Neural crest cell (in vitro differentiated cells): Measurements from ENCODE around the gene RFX8. TPM values are rescaled to one million over a fixed set of nuclear protein-coding genes. Genes with fewer than 3 reads are reported as not detected.

Experiments
- DNase-seq: peaks from one replicate; pipeline ENCODE4 v3.0.0; 2021; ENCODE audit warnings: low read depth, mixed read lengths, low spot score
- H3K27ac Mint-ChIP-seq: one replicate; pipeline ENCODE4 v1.8.0; 2021; ENCODE audit warnings: mild to moderate bottlenecking, mixed read lengths; ENCODE audit not compliant: unreplicated experiment
- H3K27me3 Mint-ChIP-seq: 2 replicates; pipeline ENCODE4 v1.8.0; 2021; ENCODE audit warnings: low read depth, mild to moderate bottlenecking, mixed read lengths
- H3K36me3 Mint-ChIP-seq: 2 replicates; pipeline ENCODE4 v1.8.0; 2021; ENCODE audit warnings: low read depth, mild to moderate bottlenecking, mixed read lengths
- H3K4me1 Mint-ChIP-seq: 2 replicates; pipeline ENCODE4 v1.8.0; 2021; ENCODE audit warnings: mixed read lengths
- H3K4me3 Mint-ChIP-seq: one replicate; pipeline ENCODE4 v1.8.0; 2021; ENCODE audit warnings: mild to moderate bottlenecking, mixed read lengths
- H3K9me3 Mint-ChIP-seq: 2 replicates; pipeline ENCODE4 v1.8.0; 2021; ENCODE audit warnings: mixed read lengths
- total RNA-seq: library from RNA; stranded (reverse); gene quantifications from 2 replicates; pipeline ENCODE4 v1.2.1, GENCODE V29; 2021
- TF ChIP-seq, protein P1 (sequence below): fragments of 200-600 bp; sonication (generic); conservative IDR thresholded peaks from 2 replicates; pipeline ENCODE4 v1.5.0; 2021; ENCODE audit warnings: antibody characterized with exemption, mild to moderate bottlenecking

Gene RFX8
- total RNA-seq, 1 donor from 2014 or later: 0.44 TPM

DNA sequence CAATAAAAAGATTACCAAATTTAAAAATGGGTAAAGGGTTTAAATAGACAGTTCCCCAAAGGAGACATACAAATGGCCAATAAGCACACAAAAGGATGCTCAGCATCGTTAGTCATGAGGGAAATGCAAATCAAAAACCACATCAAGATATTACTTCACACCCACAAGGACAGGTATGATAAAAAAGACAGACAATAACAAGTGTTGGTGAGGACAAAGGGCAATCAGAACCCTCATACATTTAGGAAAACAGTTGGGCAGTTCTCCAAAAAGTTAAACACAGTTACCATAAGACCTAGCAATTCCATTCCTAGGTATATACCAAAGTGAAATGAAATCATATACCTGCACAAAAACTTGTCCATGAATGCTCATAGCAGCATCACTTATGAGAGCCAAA, 102.1 kb downstream of the RFX8 start:
- Mint-ChIP-seq H3K4me3 (no peak overlapping the region), H3K27me3 (no peaks in the 10 kb centered on the region), H3K27ac (no peak overlapping the region), H3K36me3 (no peaks in the 10 kb centered on the region), H3K9me3 (no peaks in the 10 kb centered on the region), H3K4me1 (peaks cover 11% of the 10 kb centered on the region)
- DNase-seq: no peak
- TF ChIP-seq, protein P1, sequence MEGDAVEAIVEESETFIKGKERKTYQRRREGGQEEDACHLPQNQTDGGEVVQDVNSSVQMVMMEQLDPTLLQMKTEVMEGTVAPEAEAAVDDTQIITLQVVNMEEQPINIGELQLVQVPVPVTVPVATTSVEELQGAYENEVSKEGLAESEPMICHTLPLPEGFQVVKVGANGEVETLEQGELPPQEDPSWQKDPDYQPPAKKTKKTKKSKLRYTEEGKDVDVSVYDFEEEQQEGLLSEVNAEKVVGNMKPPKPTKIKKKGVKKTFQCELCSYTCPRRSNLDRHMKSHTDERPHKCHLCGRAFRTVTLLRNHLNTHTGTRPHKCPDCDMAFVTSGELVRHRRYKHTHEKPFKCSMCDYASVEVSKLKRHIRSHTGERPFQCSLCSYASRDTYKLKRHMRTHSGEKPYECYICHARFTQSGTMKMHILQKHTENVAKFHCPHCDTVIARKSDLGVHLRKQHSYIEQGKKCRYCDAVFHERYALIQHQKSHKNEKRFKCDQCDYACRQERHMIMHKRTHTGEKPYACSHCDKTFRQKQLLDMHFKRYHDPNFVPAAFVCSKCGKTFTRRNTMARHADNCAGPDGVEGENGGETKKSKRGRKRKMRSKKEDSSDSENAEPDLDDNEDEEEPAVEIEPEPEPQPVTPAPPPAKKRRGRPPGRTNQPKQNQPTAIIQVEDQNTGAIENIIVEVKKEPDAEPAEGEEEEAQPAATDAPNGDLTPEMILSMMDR: no peak

GRCh38 chr2:101371636-101372035, 103.3 kb downstream of the RFX8 start:
- TF ChIP-seq, protein P1: no peak
- H3K4me1 Mint-ChIP-seq: peaks cover 11% of the 10 kb centered on the region
- H3K27me3 Mint-ChIP-seq: no peaks in the 10 kb centered on the region
- H3K4me3 Mint-ChIP-seq: no peak overlapping the region
- H3K27ac Mint-ChIP-seq: no peak overlapping the region
- no peaks in the 10 kb centered on the region for H3K36me3 Mint-ChIP-seq
- no peaks in the 10 kb centered on the region for H3K9me3 Mint-ChIP-seq
- DNase-seq: no peak

DNA sequence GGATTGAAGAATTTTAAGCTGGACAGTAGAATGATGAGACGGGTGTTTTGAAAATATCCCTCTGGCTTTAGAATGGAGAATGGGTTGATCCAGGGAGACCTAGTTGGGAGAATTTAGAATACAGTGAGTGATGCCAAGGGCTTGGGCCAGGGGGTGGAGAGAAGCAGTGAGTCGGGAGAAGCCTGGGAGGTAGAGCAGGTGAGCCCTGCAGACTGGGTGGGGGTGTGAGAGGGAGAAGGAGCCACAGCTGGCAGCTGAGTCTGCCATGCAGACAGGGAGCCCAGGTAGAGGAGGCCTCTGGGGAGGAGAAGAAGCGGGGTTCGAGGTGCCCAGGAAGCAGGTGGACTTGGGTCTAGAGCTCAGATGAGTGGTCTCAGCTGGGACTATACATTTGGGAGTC, 105.8 kb downstream of the RFX8 start:
- Mint-ChIP-seq H3K27ac (no peak overlapping the region), H3K9me3 (peaks cover 5% of the 10 kb centered on the region), H3K27me3 (peaks cover 11% of the 10 kb centered on the region), H3K4me3 (no peak overlapping the region), H3K36me3 (no peaks in the 10 kb centered on the region), H3K4me1 (peaks cover 11% of the 10 kb centered on the region)
- TF ChIP-seq, protein P1: no peak
- no peak for DNase-seq

DNA sequence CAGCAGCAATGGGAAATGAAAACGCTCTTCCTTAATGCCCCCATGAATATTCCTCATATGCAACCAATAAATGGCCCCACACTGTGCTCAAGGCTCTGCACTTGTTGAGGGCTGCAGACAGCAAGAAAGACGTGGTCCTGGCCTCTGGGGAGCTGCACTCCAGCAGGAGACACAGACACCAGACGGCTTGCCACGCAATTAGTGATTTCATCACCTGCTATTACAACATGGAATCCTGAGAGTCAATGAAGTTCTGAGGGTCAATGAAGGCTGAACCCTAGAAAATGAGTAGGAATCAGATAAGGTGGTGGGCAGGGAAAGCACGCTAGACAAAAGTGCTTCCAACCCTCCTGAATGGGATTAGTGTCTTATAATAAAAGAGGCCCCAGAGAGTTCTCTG, 106.5 kb downstream of the RFX8 start:
- H3K27me3 Mint-ChIP-seq: peaks cover 11% of the 10 kb centered on the region
- no peak overlapping the region for H3K4me3 Mint-ChIP-seq
- peaks cover 11% of the 10 kb centered on the region for H3K4me1 Mint-ChIP-seq
- DNase-seq: no peak
- no peaks in the 10 kb centered on the region for H3K36me3 Mint-ChIP-seq
- TF ChIP-seq, protein P1: no peak
- peaks cover 5% of the 10 kb centered on the region for H3K9me3 Mint-ChIP-seq
- H3K27ac Mint-ChIP-seq: no peak overlapping the region

DNA sequence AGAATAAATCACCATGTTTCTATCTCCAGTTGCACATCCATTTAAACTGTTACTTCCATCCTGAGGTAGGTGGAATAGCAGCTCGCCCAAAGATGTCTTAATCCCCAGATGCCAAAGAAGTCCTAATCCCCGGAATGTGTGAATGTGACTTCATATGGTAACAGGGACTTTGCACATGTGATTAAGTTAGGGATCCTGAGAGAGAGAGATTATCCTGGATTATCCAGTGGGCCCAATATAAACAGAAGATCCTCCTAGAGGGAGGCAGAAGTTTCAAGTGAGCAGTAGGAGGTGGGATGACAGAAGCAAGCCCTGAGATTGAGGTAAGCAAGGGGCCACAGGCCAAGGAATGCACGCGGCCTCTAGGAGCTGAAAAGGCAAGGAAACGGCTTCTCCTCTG, 107.4 kb downstream of the RFX8 start:
- Mint-ChIP-seq H3K36me3 (no peaks in the 10 kb centered on the region), H3K9me3 (peaks cover 5% of the 10 kb centered on the region), H3K4me1 (peaks cover 11% of the 10 kb centered on the region), H3K27me3 (peaks cover 11% of the 10 kb centered on the region), H3K4me3 (no peak overlapping the region), H3K27ac (no peak overlapping the region)
- DNase-seq: no peak
- TF ChIP-seq, protein P1: no peak

DNA sequence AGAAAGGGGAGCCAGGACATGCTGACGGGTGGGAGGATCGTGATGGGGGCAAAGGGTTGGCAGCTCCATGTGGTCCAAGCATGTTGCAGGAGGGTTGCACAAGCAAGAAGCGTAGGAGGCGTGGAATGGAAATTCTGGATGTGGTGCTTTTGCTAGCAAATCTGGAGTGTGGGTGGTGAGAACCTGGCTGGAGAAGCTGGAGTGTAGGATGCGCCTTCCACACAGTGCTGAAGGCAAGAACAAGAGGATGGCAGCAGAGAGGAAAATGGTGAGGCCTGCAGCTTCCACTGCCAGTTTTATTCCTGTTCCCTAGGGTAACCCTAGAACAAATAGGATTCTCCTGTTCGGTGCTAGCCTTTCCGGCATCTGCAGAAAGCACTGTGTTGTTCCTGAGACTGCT, 110.0 kb downstream of the RFX8 start:
- TF ChIP-seq, protein P1: no peak
- no peak for DNase-seq
- no peak overlapping the region for H3K4me3 Mint-ChIP-seq
- no peak overlapping the region for H3K27ac Mint-ChIP-seq
- peaks cover 11% of the 10 kb centered on the region for H3K27me3 Mint-ChIP-seq
- no peaks in the 10 kb centered on the region for H3K36me3 Mint-ChIP-seq
- H3K9me3 Mint-ChIP-seq: peaks cover 5% of the 10 kb centered on the region
- H3K4me1 Mint-ChIP-seq: no peaks in the 10 kb centered on the region
